ENCODE data around the gene CBARP. TPM values are rescaled to one million over a fixed set of nuclear protein-coding genes. Genes with fewer than 3 reads are reported as not detected.

CBARP gene
- total RNA-seq, 2 donors from 2014 or later: not detected

- DNase-seq (peak; percentile 95 to 97 (median 96)), ATAC-seq (peak; percentile 68)
- peaks cover 8% of the 10 kb centered on the region for H3K27me3 Mint-ChIP-seq
- H3K4me1 Mint-ChIP-seq: peaks cover 19% of the 10 kb centered on the region
- H3K27ac Mint-ChIP-seq: peak overlapping the region; percentile 79
- no peaks in the 10 kb centered on the region for H3K36me3 Mint-ChIP-seq (ENCODE audit: low read depth)
- peak overlapping the region; percentile 96 for H3K4me3 Mint-ChIP-seq
- H3K9me3 ChIP-seq (ENCODE audit: control insufficient read depth, low read length, poor library complexity, severe bottlenecking): no peaks in the 10 kb centered on the region
Measured at GRCh38 chr19:1239796-1240737, 2.3 kb upstream of the CBARP start.

DNA sequence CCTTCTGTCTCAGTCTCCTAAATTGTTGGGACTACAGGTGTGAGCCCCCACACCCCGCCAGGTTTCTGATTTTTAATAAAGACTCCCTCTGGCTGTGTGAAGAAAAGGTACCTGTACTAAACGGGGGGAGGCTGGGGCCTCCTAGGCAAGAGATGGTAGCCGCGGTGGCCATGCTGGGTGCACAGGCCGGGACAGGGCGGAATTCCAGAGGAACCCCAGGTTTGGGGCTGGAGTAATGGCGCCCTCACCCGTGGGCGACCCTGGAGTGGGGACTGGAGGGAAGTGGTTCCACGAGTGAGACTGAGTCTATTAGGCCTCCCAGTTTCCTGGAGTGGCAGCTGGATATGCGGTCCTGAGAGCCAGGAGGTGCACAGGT is 1.6 kb upstream of the CBARP start:
- peak overlapping the region; percentile 50 for H3K4me3 Mint-ChIP-seq
- no peaks in the 10 kb centered on the region for H3K36me3 Mint-ChIP-seq (ENCODE audit: low read depth)
- H3K9me3 ChIP-seq (ENCODE audit: control insufficient read depth, low read length, poor library complexity, severe bottlenecking): no peaks in the 10 kb centered on the region
- no peak for ATAC-seq
- H3K4me1 Mint-ChIP-seq: peaks cover 16% of the 10 kb centered on the region
- DNase-seq: no peak
- peaks cover 8% of the 10 kb centered on the region for H3K27me3 Mint-ChIP-seq
- H3K27ac Mint-ChIP-seq: peak overlapping the region; percentile 79

GRCh38 chr19:1238369-1239303 is 831 bp upstream of the CBARP start:
- H3K4me1 Mint-ChIP-seq: peaks cover 16% of the 10 kb centered on the region
- no peaks in the 10 kb centered on the region for H3K36me3 Mint-ChIP-seq (ENCODE audit: low read depth)
- H3K9me3 ChIP-seq (ENCODE audit: control insufficient read depth, low read length, poor library complexity, severe bottlenecking): no peaks in the 10 kb centered on the region
- no peak for DNase-seq
- peak overlapping the region; percentile 92 for H3K4me3 Mint-ChIP-seq
- H3K27me3 Mint-ChIP-seq: peaks cover 8% of the 10 kb centered on the region
- no peak for ATAC-seq
- peak overlapping the region; percentile 79 for H3K27ac Mint-ChIP-seq

- DNase-seq (no peak), ATAC-seq (no peak)
- H3K36me3 Mint-ChIP-seq (ENCODE audit: low read depth): no peaks in the 10 kb centered on the region
Measured at GRCh38 chr19:1237027-1237659, 662 bp downstream of the CBARP start.

DNA sequence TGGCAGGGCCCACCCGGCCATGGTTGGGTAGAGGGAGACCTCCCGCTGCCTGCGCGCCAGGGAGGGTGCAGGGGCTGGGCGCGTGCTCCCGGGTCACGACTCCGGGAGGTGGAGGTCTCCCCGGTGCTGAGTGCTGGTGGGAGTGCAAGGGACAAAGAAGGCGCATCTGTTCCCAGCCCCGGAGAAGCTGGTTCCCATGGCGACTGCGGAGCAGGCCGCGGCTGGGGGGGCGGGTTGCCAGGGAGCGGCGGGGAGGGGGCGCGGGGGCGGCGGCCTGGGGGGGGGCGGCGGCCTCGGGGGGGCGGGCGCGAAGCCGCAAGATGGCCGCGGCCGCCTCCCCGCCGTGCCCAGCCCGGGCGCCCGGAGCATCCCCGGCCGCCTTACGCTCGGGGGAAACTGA is 1.2 kb downstream of the CBARP start:
- H3K9me3 ChIP-seq (ENCODE audit: control insufficient read depth, low read length, poor library complexity, severe bottlenecking): no peaks in the 10 kb centered on the region
- H3K4me1 Mint-ChIP-seq: peaks cover 16% of the 10 kb centered on the region
- no peak overlapping the region for H3K27ac Mint-ChIP-seq
- no peak for DNase-seq
- H3K27me3 Mint-ChIP-seq: peaks cover 8% of the 10 kb centered on the region
- H3K4me3 Mint-ChIP-seq: peak overlapping the region; percentile 62
- ATAC-seq: no peak
- H3K36me3 Mint-ChIP-seq (ENCODE audit: low read depth): no peaks in the 10 kb centered on the region

More at GRCh38 chr19:1237027-1237659, 662 bp downstream of the CBARP start:
- Mint-ChIP-seq H3K4me3 (peak overlapping the region; percentile 68), H3K27me3 (peaks cover 8% of the 10 kb centered on the region), H3K27ac (no peak overlapping the region), H3K4me1 (peaks cover 16% of the 10 kb centered on the region)
- no peaks in the 10 kb centered on the region for H3K9me3 ChIP-seq (ENCODE audit: control insufficient read depth, low read length, poor library complexity, severe bottlenecking)

GRCh38 chr19:1235625-1236538 is 1.9 kb downstream of the CBARP start:
- DNase-seq (no peak), ATAC-seq (no peak)
- H3K9me3 ChIP-seq (ENCODE audit: control insufficient read depth, low read length, poor library complexity, severe bottlenecking): no peaks in the 10 kb centered on the region
- Mint-ChIP-seq H3K36me3 (ENCODE audit: low read depth) (no peaks in the 10 kb centered on the region), H3K4me3 (peak overlapping the region; percentile 62), H3K4me1 (peaks cover 12% of the 10 kb centered on the region), H3K27ac (no peak overlapping the region), H3K27me3 (peaks cover 8% of the 10 kb centered on the region)

GRCh38 chr19:1234955-1235380 is 2.8 kb downstream of the CBARP start:
- H3K4me3 Mint-ChIP-seq: no peak overlapping the region
- DNase-seq (no peak), ATAC-seq (no peak)
- no peaks in the 10 kb centered on the region for H3K9me3 ChIP-seq (ENCODE audit: control insufficient read depth, low read length, poor library complexity, severe bottlenecking)
- H3K36me3 Mint-ChIP-seq (ENCODE audit: low read depth): no peaks in the 10 kb centered on the region
- no peak overlapping the region for H3K27ac Mint-ChIP-seq
- peaks cover 8% of the 10 kb centered on the region for H3K27me3 Mint-ChIP-seq
- peaks cover 10% of the 10 kb centered on the region for H3K4me1 Mint-ChIP-seq

- Mint-ChIP-seq H3K4me1 (peaks cover 8% of the 10 kb centered on the region), H3K27me3 (peaks cover 8% of the 10 kb centered on the region), H3K27ac (no peak overlapping the region), H3K4me3 (no peak overlapping the region), H3K36me3 (ENCODE audit: low read depth) (no peaks in the 10 kb centered on the region)
- no peaks in the 10 kb centered on the region for H3K9me3 ChIP-seq (ENCODE audit: control insufficient read depth, low read length, poor library complexity, severe bottlenecking)
- ATAC-seq: no peak
- DNase-seq: no peak
Measured at GRCh38 chr19:1234051-1234954, 3.5 kb downstream of the CBARP start.

GRCh38 chr19:1233115-1233667 is 4.6 kb downstream of the CBARP start:
- DNase-seq (no peak), ATAC-seq (no peak)

DNA sequence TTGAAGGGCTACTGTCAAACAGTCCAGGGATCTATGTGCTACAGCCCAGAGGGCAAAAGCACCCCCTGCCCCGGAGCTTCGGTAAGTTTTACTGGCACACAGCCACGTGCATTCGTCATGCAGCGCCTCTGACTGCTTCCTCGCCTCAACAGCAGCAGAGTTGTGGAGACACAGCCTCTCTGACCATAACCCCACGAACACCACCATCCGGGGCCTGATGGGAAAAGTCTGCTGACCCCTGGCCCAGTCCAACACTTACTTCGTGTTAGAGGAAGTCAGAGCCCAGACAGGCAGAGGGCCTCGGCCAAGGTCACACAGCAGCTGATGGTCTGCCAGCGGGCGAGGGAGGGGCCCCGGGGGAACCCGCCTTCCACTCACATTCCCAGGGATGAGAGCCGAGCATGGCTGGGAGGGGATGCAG is 5.1 kb downstream of the CBARP start:
- H3K27ac Mint-ChIP-seq: no peak overlapping the region
- ATAC-seq: no peak
- no peak overlapping the region for H3K4me3 Mint-ChIP-seq
- H3K9me3 ChIP-seq (ENCODE audit: control insufficient read depth, low read length, poor library complexity, severe bottlenecking): no peaks in the 10 kb centered on the region
- DNase-seq: no peak
- no peaks in the 10 kb centered on the region for H3K27me3 Mint-ChIP-seq
- no peaks in the 10 kb centered on the region for H3K4me1 Mint-ChIP-seq
- no peaks in the 10 kb centered on the region for H3K36me3 Mint-ChIP-seq (ENCODE audit: low read depth)

More at GRCh38 chr19:1233115-1233667, 4.6 kb downstream of the CBARP start:
- H3K27ac Mint-ChIP-seq: no peak overlapping the region
- peaks cover under 1% of the 10 kb centered on the region for H3K27me3 Mint-ChIP-seq
- peaks cover under 1% of the 10 kb centered on the region for H3K4me1 Mint-ChIP-seq
- H3K4me3 Mint-ChIP-seq: no peak overlapping the region
- H3K9me3 ChIP-seq (ENCODE audit: control insufficient read depth, low read length, poor library complexity, severe bottlenecking): no peaks in the 10 kb centered on the region
- H3K36me3 Mint-ChIP-seq (ENCODE audit: low read depth): no peaks in the 10 kb centered on the region

Data from T-helper 17 cell (primary cell).